HAP-1 (cell line): ENCODE measurements around the gene TSPAN16.

ENCODE experiments used
- DNase-seq, 2 experiments: peaks; one replicate each; pipeline ENCODE4 v3.0.0-alpha.2; 2016 to 2020; ENCODE audit warnings: low spot score in 2 of 2
- H3K27me3 ChIP-seq: fragments of 250-450 bp; sonication (Bioruptor Pico); 2 replicates; pipeline ENCODE4 v1.5.1; 2020; ENCODE audit warnings: low read depth, mild to moderate bottlenecking, moderate library complexity
- H3K36me3 ChIP-seq: fragments of 250-450 bp; sonication (Bioruptor Pico); replicated peaks from 2 replicates; pipeline ENCODE4 v1.5.1; 2020; ENCODE audit warnings: mild to moderate bottlenecking
- H3K4me1 ChIP-seq: fragments of 250-450 bp; sonication (Bioruptor Pico); 2 replicates; pipeline ENCODE4 v1.5.1; 2020; ENCODE audit warnings: mild to moderate bottlenecking
- H3K4me3 ChIP-seq: fragments of 250-450 bp; sonication (Bioruptor Pico); 2 replicates; pipeline ENCODE4 v1.5.1; 2020; ENCODE audit warnings: mild to moderate bottlenecking, moderate library complexity
- H3K9me3 ChIP-seq: fragments of 250-450 bp; sonication (Bioruptor Pico); 2 replicates; pipeline ENCODE4 v1.5.1; 2020; ENCODE audit warnings: mild to moderate bottlenecking, moderate library complexity
- in situ Hi-C: fragments of 300-500 bp; cut with MboI; formaldehyde crosslinking; loops from 3 replicates; pipeline ENCODE4 v1.14.3; 2020; ENCODE audit warnings: low sequenced_read_pairs, inconsistent platforms, mixed read lengths

Gene TSPAN16

GRCh38 chr19:11261971-11262839 lies 33.8 kb upstream of the TSPAN16 start, which contains the start of gene DOCK6:
TSS of gene DOCK6 (minus strand) at chr19:11262524. CDS start at chr19:11262440, 84 bp downstream.
- Histone ChIP-seq H3K27me3 (no peaks in the 10 kb centered on the region), H3K36me3 (no peaks in the 10 kb centered on the region), H3K4me1 (no peaks in the 10 kb centered on the region; the same call in 1 of the 2 replicates), H3K9me3 (no peaks in the 10 kb centered on the region), H3K4me3 (peak within 1 kb of the TSS; percentile 52)
- peak in 1 of 2 experiments; percentile 60 for DNase-seq
- in situ Hi-C loops, result no loop called here

- Histone ChIP-seq H3K36me3 (no peaks in the 10 kb centered on the region), H3K27me3 (no peaks in the 10 kb centered on the region), H3K4me3 (no peak overlapping the region), H3K9me3 (no peaks in the 10 kb centered on the region), H3K4me1 (no peaks in the 10 kb centered on the region; the same call in 1 of the 2 replicates)
- no peak for DNase-seq
- in situ Hi-C loops, result no loop called here
Observed at GRCh38 chr19:11263726-11264125, 32.2 kb upstream of the TSPAN16 start.

DNA sequence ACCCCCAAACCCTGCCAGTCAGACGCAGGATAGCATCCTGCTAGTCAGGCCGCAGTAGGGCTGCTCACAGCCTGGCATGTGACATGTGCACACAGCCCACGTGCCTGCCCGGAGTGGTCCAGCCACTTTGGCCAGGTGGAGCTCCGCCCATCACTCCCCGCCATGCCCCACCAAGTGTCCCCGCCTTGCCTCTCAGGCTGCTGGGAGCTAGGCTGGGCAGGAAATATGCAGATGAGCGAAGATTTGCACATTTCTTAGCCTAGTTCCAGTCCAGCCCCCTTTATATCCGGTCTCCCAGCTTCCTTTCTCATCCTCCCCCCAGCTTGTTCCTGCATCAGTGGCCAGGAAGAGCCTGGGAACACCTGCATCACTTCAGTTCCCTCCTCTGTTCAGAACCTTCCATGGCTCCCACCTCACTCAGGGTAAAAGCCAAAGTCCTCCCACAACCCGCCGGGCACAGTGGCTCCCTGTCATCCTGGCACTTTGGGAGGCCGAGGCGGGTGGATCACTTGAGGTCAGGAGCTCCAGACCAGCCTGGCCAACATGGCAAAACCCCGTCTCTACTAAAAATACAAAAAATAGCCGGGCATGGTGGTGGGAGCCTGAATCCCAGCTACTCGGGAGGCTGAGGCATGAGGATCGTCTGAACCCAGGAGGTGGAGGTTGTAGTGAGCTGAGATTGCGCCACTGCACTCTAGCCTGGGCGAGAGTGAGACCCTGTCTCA lies 31.3 kb upstream of the TSPAN16 start:
- in situ Hi-C loops, result no loop called here
- Histone ChIP-seq H3K27me3 (no peaks in the 10 kb centered on the region), H3K36me3 (no peaks in the 10 kb centered on the region), H3K9me3 (no peaks in the 10 kb centered on the region), H3K4me3 (no peak overlapping the region), H3K4me1 (no peaks in the 10 kb centered on the region; the same call in 1 of the 2 replicates)
- peak in 1 of 2 experiments; percentile 61 for DNase-seq

DNA sequence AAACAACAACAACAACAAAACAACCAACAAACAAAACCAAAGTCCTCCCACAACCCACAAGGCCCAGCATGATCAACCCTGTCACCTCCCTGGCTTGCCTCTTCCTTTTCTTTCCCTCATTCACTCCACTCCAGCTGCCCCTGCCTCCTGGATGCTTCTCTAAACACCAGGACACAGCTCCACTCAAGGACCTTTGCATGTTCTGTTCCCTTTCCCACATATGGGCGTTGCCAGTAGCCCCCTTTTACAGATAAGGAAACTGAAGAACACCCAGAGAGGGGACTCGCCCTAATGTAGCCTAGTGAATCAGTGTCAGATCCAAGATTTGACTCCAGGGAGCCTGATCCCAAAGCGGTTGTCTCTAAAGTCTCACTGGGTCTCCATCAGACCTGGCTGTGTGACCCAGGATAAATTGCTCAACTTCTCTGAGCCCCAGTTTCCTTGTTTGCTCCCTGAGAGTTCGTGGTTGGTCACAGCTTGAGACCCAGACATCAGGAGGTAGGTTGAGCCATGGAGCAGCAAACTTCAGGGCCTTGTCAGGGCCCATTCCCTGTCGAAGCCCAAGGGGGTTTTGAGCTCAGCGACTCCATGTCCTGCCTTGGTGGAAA lies 30.7 kb upstream of the TSPAN16 start:
- in situ Hi-C loops, result no loop called here
- H3K4me1 ChIP-seq, result no peaks in the 10 kb centered on the region; the same call in 1 of the 2 replicates
- H3K4me3 ChIP-seq, result no peak overlapping the region

GRCh38 chr19:11265785-11266236 lies 30.1 kb upstream of the TSPAN16 start:
- Histone ChIP-seq H3K4me1 (no peaks in the 10 kb centered on the region; the same call in 1 of the 2 replicates), H3K9me3 (no peaks in the 10 kb centered on the region), H3K27me3 (no peaks in the 10 kb centered on the region), H3K4me3 (no peak overlapping the region), H3K36me3 (no peaks in the 10 kb centered on the region)
- no peak for DNase-seq
- in situ Hi-C loops, result no loop called here

More for the DNA sequence above, 30.7 kb upstream of the TSPAN16 start:
- no peaks in the 10 kb centered on the region for H3K27me3 ChIP-seq
- H3K9me3 ChIP-seq, result no peaks in the 10 kb centered on the region
- no peaks in the 10 kb centered on the region for H3K36me3 ChIP-seq
- DNase-seq, result no peak

DNA sequence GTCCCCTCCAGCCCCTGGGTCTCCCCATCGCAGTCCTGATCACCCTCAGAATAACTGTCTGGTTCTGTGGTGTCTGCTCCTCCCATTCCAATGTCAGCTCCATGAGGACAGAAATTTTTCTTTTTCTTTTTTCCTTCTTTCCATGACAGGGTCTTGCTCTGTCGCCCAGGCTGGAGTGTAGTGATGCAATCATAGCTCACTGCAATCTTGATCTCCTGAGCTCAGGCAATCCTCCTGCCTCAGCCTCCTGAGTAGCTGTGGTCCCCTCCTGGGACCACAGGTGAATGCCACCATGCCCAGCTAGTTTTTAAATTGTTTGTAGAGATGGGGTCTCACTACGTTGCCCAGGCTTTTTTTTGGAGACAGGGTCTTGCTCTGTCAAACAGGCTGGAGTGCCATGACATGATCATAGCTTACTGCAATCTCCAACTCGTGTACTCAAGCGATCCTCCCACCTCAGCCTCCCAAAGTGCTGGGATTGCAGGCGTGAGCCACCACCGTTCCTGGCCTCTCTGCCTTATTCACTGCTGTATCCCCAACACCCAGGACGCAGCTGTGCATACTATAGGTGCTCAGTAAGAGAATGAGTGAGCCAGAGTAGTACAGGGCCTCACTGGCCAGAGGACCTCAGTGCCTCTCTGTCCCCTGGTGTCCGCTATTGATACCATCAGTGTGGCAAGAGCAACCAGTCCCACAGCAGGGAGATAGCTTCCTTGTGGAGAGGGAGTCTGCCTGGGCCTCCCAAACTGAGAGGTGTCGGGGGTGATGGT lies 28.5 kb upstream of the TSPAN16 start:
- H3K27me3 ChIP-seq, result no peaks in the 10 kb centered on the region
- H3K9me3 ChIP-seq, result no peaks in the 10 kb centered on the region
- H3K36me3 ChIP-seq, result no peaks in the 10 kb centered on the region
- no peak for DNase-seq
- in situ Hi-C loops, result no loop called here
- H3K4me1 ChIP-seq, result no peaks in the 10 kb centered on the region
- H3K4me3 ChIP-seq, result no peak overlapping the region

GRCh38 chr19:11268783-11269267 lies 27.1 kb upstream of the TSPAN16 start:
- Histone ChIP-seq H3K36me3 (no peaks in the 10 kb centered on the region), H3K9me3 (no peaks in the 10 kb centered on the region), H3K4me1 (no peaks in the 10 kb centered on the region), H3K27me3 (no peaks in the 10 kb centered on the region), H3K4me3 (no peak overlapping the region)
- no peak for DNase-seq
- in situ Hi-C loops, result no loop called here

DNA sequence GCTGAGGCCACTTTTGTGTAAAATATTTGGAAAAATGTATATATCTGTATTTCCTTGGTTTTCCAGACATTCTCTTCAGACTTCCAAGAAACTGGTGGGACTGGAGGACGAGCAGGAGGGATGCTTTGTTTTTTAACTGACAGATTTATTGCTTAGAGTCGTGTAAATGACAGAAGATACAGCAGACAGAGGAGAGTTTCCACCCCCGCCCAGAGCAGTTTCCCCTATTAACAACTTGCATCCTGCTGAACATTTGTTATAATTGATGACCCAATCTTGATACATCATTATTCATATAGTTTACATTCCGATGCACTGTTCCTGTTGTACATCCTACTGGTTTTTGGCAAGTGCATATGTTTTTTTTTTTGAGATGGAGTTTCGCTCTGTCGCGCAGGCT lies 26.6 kb upstream of the TSPAN16 start:
- no peaks in the 10 kb centered on the region for H3K27me3 ChIP-seq
- no peaks in the 10 kb centered on the region for H3K9me3 ChIP-seq
- in situ Hi-C loops, result no loop called here
- no peak overlapping the region for H3K4me3 ChIP-seq
- no peaks in the 10 kb centered on the region for H3K36me3 ChIP-seq
- no peak for DNase-seq
- H3K4me1 ChIP-seq, result no peaks in the 10 kb centered on the region

DNA sequence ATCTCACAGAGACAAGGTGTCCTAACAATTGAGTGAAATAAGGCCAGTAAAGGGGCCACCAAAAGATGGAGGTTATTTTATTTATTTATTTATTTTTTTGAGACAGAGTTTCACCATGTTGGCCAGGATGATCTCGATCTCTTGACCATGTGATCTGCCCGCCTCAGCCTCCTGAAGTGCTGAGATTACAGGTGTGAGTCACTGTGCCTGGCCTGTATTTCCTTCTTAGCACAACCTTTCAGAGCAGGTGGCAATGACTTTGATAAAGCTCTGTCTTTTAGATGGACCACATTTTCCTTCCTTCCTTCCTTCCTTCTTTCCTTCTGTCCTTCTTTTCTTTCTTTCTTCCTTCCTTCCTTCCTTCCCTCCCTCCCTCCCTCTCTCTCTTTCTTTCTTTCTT lies 22.7 kb upstream of the TSPAN16 start:
- H3K27me3 ChIP-seq, result no peaks in the 10 kb centered on the region
- no peaks in the 10 kb centered on the region for H3K36me3 ChIP-seq
- H3K9me3 ChIP-seq, result no peaks in the 10 kb centered on the region
- H3K4me3 ChIP-seq, result no peak overlapping the region
- DNase-seq, result no peak
- no peaks in the 10 kb centered on the region for H3K4me1 ChIP-seq
- in situ Hi-C loops, result no loop called here

- no peak for DNase-seq
- H3K4me3 ChIP-seq, result no peak overlapping the region
- in situ Hi-C loops, result no loop called here
- H3K36me3 ChIP-seq, result no peaks in the 10 kb centered on the region
- H3K9me3 ChIP-seq, result no peaks in the 10 kb centered on the region
- H3K27me3 ChIP-seq, result no peaks in the 10 kb centered on the region
- H3K4me1 ChIP-seq, result no peaks in the 10 kb centered on the region
Observed at GRCh38 chr19:11273989-11274388, 22.0 kb upstream of the TSPAN16 start.

- no peaks in the 10 kb centered on the region for H3K4me1 ChIP-seq
- in situ Hi-C loops, result no loop called here
- H3K27me3 ChIP-seq, result no peaks in the 10 kb centered on the region
- no peak for DNase-seq
- H3K4me3 ChIP-seq, result no peak overlapping the region
- H3K9me3 ChIP-seq, result no peaks in the 10 kb centered on the region
- H3K36me3 ChIP-seq, result no peaks in the 10 kb centered on the region
Observed at GRCh38 chr19:11274533-11275086, 21.4 kb upstream of the TSPAN16 start.

DNA sequence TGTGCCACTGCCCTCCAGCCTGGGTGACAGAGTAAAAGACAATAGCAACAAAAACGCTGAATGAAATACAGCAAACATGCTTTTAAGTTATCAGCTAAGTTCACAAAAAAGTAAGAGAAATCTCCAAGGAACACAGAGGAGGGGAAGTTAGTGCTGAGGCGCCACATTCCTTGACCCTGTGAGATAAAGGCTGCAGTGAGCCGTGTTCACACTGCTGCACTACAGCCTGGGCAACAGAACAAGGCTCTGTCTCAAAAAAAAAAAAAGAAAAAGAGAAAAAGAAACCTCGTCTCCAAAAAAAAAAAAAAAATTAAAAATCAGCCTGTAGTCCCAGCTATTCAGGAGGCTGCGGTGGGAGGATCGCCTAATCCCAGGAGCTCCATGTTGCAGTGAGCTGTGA lies 17.3 kb upstream of the TSPAN16 start:
- H3K27me3 ChIP-seq, result no peaks in the 10 kb centered on the region
- no peaks in the 10 kb centered on the region for H3K9me3 ChIP-seq
- DNase-seq, result no peak
- H3K36me3 ChIP-seq, result no peaks in the 10 kb centered on the region
- no peaks in the 10 kb centered on the region for H3K4me1 ChIP-seq
- in situ Hi-C loops, result no loop called here
- no peak overlapping the region for H3K4me3 ChIP-seq
